ENCODE measurements around the gene ARHGEF4.
"Not testable (repeated sequence)": the region's sequence is repeated elsewhere in the genome, so short reads cannot be mapped to it uniquely, and the experiment has no call there.

The ARHGEF4 gene

DNA sequence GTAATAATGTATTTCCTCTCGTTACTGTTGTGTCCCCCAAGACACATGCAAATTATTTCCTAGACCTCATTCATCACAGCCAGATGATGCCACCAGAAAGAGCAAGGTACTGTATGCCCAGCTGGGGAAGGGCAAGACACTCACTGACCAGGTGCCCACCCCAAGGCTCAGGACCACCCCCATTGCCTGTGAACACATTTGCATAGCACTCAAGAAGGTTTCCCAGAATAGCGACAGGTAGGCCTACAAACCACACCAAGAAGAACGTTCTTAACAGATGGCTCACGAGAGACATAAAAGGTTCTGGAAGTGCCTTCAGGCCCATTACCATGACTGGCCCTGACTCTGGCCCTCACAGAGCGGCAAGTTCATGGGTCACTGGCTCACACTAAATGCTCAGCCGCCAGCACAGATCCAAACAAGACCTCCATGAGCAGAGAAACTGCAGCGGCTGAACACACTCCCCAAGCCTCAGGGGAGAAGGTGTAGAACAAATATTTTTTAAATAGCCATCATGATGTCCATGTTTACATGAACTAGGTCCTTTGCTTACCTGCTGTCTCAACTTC lies 212.5 kb downstream of the ARHGEF4 start:
- DNase-seq (ENCODE audit: low read depth in 3 of 3), result no peak

DNA sequence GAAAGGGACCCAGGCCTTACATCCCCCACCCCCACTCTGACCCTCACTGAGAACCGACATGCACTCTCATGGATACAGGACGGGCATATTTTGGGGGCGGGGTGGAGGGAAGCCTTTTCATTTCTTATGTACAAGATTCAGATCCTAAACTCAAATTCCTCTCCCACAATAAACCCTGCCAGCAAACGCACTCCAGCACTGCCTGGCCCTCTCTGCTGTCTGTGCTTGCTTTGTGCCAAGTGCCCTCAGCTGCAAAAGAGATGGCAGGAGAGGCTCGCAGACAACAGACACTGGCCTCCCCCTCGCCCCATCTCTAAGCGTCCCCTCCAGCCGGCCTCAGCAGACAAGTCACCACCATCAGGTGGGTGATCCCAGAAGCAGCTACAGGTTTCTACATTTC lies 214.2 kb downstream of the ARHGEF4 start:
- no peak for DNase-seq (ENCODE audit: low read depth in 3 of 3)

DNA sequence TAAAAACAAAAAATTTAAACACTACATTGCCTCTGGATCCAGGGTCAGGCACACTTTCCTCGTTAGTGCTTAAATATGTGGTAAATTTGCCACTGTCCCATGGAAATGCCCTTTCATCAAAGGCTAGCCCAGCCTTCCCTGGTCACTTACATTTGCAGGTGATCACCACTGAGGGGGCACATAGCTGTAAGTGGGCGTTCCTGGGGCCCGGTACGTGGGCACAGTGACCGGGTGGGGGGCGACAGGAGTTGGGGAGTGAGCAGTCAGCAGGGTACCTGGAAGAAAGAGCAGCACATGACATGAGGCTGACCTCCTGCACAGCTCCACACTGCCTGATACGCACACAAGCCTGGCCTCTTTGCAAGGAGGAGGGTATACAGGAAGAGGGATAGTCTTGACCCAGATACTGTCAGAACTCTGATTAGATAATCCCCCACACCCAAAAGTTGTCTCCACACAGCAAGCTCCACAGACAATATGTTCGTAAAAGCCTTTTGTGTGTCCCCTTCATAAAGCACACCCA lies 216.1 kb downstream of the ARHGEF4 start:
- no peak for DNase-seq (ENCODE audit: low read depth in 3 of 3)

DNA sequence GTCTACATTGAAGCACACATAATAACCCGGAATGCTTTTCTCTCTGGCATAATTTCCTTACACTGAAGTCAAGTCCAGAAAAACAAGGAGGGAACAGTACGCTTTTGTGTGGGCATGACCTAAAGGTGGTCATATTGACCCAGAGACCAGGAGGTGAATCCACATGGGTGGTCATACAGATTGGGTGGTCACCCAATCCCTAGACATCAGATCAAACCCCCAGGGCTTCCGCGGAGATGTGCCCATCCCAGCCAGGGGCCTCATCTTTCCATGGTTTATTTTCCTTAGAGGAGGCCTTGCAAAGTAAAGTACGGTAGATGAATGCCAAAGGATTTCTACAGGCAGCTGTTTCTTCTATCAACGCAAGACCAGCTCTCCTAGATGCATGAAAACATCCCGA lies 217.8 kb downstream of the ARHGEF4 start:
- no peak for DNase-seq (ENCODE audit: low read depth in 3 of 3)

DNA sequence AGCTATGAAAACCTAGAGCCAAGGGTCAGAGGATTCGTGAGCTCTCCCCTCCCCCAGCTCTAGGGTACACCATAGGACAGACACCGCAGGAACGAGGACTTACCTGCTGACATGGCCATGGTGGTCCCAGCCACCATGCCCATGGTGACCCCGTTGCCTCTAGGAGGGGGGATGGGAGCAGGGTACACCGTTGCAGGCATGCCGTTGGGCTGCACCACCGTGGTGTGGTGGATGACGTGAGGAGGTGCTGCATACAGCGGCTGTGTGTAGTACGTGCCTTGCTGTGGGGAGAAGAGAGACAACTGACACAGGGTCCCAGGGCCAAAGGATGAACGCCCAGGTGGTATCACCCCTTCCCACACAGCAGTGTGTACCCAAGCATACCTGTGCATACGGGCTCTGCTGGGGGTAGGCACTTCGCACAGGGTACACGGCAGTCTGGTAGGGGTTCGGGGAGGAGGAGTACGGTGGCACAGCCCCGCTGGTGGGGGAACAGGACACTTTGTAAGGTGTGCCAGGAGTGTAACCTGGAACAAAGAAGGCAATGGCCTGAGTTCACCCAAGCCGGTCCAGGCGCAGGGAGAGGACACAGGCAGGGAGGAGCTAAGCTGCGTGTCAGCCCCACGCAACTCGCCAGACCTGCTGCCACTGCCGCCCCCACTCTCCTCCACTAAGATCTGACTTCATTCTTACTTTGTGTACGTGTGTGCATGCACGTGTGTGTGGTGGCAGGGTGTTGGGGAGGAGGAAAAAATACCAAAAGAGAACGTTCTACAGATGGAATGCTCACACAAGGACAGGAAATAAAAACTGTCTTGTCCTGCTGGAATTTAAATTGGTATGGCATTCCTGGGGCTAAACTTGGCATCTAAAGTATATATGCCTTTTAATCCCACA lies 218.7 kb downstream of the ARHGEF4 start:
- DNase-seq (ENCODE audit: low read depth in 3 of 3), result no peak

DNA sequence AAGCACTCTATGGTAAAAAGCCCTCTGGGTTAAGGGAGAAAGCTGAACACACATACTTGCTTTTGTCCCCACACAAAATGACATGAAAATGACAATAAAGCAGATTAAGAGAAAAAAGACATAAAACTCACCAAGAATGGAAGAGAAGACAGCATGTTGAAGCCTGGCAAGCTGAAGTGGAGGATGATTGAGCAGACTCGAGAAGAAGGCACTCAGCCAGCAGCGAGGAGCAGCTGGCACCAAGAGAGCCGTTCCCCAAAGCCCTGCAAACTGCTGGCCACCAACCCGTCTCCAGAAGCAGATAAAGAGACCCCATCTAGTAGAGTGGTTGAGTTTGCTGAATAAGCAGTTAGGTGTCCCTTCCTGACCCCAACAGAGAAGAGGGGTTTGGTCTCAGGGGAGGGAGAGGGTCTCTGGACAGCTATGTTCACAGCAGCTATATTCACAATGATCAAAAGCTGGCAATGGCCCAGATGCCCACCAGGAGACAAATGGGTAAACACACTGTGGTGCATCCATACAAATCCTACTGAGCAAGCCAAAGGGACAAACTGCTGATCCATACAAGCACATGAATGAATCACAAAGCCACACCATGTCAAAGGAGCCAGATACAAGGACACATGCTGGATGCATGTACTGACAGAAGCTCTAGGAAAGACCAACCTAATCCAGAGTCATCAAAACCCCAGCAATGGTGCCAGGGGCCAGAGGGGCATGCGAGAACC lies 219.7 kb downstream of the ARHGEF4 start:
- no peak for DNase-seq (ENCODE audit: low read depth in 3 of 3)

DNA sequence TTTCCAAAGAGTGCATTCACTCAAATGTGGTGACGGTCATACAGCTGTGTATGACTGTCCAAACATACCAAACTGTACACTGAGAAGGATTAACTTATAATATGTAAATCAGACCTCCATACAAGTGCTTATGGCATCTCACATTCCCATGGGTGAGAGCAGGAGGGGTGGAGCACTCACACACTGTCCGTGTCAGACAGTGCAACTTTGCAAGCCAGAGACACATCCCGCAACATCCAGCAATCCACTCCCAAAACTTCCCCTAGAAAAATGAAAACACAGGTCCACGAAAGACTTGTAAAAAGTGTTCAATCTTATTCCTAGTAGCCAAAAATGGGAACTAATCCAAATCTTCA lies 220.2 kb downstream of the ARHGEF4 start:
- no peak for DNase-seq (ENCODE audit: low read depth in 3 of 3)

DNA sequence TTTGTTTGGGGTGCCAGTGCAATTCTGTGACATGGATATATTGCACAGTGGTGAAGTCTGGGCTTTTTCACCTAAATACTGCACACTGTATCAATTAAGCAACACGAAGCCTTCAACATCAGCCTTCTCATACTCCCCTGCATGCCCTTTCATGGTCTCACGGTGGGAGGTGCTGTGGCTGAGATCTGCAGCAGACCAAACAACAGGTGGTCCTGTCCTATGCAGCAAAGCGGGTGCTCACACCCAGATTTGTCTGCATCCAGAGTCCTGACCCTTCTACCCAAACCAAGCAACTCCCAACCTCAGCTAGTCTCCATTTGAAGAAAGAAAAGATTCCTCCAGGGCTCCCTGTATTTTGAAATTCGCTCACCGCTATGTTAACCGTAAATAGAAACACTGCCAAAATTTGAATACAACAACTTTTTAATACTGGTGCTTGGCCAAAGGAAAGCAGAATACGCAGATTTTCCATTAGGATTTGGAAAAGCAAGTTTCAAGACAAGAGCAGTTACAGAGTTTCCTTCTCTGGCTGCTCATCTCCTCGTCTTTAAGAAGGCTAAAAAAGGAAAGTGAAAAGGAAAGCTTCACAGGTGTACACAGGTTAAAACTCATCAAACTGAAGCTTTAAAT lies 221.6 kb downstream of the ARHGEF4 start:
- DNase-seq (ENCODE audit: low read depth in 3 of 3), result no peak

DNA sequence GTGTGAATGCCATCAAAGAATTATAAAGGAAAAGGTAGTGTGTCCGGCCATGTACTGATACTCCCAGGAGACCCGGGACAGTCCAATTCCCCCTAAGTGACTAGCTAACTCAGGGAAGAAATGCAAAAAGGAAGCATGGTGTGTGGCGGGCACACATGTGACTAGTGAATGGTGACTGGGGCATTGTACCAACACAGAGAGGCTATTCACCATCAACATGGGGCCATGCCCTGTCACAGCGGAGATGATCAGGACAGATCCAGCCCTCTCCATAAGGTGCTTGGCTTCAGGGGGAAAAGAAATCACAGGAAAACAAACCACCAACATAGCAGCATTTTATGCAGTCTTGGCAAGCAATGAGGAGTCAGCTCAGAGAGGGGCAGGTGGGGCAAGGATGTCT lies 222.2 kb downstream of the ARHGEF4 start:
- no peak for DNase-seq (ENCODE audit: low read depth in 3 of 3)

DNA sequence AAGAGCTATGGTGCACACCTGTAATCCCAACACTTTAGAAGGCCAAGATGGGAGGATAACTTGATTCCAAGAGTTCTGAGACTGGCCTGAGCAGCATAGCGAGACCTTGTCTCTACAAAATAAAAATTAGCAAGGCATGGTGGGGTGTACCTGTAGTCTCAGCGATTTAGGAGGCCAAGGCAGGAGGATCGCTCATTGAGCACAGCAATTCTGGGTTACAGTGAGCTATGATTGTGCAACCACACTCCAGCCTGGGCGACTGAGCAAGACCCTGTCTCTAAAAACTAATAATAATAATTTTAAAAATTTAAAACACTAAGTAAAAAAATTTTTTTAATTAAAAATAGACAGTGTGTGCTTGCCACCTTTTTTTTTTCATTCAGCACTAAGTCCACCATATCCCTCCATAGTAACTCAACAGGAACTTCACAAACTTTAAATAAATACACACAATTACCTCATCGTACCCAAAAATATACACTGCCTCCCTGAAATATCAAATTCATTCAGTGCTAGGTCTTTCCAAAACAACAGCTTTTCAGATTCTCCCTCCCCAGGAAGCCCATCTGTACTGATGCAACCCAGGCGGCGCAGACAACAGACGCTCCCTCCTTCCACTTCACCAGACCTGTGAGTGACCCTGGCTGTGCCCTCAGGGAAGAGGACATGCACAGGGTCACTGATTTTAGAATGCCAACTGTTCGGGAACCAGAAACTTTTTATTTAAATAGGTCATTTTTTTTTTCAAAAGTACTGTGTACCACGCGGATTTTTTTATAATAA lies 227.0 kb downstream of the ARHGEF4 start:
- no peak for DNase-seq (ENCODE audit: low read depth in 3 of 3)

DNA sequence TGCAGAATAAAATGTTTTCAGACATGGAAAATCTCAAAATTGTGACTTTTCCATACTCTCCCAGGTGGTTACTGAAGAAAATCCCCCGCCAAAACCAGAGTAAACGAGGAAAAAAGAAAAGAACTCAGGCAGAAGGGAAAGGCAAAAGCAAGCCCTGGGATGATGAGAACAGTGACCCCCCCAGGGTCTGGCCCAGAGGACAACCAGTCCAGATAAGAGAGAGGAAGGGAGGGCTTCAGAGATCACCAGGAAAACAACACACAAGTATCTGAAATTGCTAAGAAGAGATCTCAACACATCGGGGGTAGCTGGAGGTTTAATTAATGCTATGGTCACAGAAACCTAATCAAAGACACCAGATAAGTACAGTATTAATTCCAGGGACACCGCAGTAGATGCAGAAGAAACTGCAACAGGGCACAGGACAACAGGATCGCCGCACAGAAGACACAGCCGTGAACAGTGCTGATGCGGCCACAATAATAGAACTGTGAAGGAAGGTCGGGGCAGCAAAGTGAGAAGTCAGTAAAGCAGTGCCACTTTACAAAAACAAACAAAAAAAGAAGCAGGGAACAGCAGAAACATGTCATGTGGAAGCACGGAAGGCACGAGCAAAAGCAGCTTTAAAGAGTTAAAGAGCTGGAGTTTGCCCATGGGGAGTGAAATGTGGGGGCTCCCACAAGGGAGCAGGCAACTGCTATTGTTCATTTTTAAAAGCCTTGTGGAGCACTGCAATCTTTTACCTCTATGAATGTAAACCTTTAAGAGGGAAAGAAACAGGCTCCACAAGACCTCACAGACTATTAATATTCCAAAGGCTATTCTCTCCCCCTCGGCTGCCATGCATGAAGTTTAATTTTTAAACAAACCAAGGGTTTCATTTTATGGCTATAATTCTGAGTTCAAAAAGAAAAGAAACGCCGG lies 228.1 kb downstream of the ARHGEF4 start:
- no peak for DNase-seq (ENCODE audit: low read depth in 3 of 3)

DNA sequence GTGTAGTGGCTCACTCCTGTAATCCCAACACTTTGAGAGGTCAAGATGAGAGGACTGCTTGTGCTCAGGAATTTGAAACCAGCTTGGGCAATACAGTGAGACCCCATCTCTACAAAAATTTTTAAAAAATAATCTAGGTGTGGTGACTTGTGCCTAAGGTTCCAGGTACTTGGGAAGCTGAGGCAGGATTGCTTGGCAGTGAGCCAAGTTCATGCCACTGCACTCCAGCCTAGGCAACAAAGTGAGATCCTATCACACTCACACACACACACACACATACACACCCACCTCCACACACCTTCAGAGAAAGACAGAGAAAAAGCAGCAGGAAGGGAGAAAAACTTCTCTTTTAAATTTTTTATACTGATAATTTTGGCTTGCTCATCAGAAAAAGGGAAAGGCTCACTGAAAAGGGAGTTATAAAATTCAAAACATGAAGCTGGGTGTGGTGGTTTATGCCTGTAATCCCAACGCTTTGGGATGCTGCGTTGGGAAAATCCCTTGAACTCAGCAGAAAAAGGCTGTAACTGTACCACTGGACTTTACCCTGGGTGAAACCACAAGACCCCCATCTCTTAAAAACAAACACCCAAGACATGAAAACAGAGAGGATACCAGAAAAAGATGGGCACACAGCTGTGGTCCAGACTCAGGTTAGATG lies 230.9 kb downstream of the ARHGEF4 start:
- DNase-seq (ENCODE audit: low read depth in 3 of 3), result no peak

DNA sequence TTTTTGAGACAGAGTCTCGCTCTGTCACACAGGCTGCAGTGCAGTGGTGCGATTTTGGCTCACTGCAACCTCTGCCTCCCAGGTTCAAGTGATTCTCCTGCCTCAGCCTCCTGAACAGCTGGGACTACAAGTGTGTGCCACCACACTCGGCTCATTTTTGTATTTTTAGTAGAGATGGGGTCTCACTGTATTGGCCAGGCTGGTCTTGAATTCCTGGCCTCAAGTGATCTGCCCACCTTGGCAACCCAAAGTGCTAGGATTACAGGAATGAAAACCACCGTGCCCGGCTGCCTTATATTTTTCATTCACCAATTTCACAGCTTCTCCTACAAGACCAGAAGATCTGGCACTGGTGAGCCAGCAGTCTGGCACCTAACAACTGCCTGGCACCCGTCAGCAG lies 231.5 kb downstream of the ARHGEF4 start:
- DNase-seq (ENCODE audit: low read depth in 3 of 3), result not testable (repeated sequence)

DNA sequence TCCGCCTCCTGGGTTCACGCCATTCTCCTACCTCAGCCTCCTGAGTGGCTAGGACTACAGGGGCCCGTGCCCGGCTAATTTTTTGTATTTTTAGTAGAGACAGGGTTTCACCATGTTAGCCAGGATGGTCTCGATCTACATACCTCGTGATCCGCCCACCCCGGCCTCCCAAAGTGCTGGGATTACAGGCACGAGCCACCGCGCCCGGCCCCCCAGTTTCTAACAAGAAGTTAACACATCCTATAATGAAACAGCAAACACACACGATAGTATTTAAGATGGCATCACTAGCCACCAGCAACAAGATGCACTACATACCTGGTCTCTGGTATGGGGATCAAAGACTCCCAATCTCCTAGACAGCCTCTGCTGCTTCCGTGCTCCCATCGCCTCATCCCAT lies 238.9 kb downstream of the ARHGEF4 start:
- not testable (repeated sequence) for DNase-seq (ENCODE audit: low read depth in 3 of 3)

DNA sequence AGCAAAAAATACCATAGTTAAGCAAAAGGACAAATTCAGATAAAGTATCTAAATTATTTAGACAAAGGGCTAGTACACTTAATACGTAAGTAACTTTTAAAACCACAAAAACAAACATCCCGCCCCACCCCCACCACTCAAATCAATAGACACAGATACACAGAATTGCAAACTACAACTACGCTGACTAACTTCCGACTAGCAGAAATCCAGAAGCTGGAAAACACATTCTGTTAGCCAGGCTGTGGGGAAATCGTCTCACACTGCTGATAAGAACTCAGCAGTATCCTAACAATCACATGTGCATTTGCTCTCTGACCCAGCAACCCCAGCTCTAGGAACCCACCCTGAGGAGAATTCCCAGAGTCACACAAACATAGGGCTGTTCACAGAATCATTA lies 240.0 kb downstream of the ARHGEF4 start:
- DNase-seq (ENCODE audit: low read depth in 3 of 3), result no peak

DNA sequence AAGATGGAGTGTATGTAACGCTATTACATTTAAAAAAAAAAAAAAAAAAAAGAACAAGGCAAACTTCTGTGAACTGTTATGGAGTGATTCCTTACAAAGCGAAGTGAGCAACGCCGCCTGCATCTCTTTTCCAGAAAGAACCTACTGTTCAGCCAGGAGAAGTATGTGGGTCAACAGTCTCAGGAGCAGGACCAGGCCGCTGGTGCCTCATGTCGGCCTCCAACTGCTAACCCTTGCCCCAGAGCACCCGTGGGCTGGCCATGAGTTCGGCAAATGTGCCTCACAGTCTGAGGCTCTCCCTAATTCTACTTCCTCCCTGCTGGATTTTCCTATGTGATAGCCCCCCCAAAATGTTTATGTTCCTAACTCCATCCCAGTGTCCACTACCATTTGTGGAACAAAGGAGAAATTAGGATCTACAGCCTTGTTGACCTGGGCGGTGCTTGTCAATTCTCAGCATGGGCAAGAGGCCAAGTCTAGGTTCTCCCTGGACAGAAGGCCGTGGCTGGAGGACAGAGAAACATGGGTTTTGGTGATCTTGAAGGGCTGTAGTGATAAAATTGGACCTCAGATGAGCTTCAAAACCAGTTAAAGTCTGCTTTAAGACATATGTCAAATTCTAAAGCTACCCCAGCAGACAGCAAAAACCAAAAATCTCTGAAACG lies 240.6 kb downstream of the ARHGEF4 start:
- no peak for DNase-seq (ENCODE audit: low read depth in 3 of 3)

DNA sequence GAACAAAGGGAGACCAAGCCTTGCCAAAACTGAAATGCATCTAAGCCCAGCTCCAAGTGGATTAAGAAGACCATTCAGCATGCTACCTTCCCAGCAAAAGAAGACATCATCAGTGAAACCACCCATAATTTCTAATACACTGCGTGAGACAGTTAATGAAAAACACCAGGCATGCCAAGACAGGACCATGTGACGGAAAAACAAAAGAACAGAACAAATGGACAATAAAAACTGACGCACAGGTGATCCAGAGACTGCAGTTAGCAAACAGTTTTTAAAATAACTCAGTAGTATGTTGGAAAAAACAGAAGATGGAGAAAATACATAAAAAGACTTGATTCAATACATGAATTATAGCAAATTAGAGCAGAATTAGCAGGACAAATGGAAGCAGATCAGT lies 241.3 kb downstream of the ARHGEF4 start:
- DNase-seq (ENCODE audit: low read depth in 3 of 3), result no peak

DNA sequence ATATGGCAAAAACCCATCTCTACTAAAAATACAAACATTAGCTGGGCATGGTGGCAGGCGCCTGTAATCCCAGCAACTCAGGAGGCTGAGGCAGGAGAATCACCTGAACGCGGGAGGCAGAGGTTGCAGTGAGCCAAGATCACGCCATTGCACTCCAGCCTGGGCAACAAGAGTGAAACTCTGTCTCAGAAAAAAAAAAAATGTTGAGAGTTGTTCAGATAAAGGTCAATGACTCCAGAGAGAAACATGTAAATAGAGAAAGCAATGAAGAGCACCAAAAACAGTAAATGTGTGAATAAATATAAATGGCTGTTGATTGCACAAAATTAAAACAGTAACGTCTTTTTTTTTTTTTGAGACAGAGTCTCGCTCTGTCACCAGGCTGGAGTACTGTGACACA lies 243.2 kb downstream of the ARHGEF4 start:
- not testable (repeated sequence) for DNase-seq (ENCODE audit: low read depth in 3 of 3)

DNA sequence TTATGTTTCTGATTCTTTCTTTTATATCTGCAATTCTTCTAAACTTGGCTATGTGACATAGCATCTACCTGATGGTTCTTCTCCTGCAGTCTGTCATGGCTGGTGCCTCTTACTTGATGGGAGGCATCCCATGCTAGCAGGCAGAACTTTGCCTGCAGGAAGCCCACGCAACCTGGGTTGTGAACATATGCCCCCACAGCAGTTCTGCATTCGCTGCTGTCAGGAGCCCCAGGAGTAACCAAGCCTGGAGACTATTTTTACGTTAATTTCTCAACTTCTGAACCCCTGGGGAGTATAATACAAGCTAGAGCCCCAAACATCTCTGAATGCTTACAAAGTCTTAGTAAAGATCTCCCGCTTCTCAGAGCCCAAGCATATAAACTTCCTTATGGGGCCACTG lies 244.5 kb downstream of the ARHGEF4 start:
- no peak for DNase-seq (ENCODE audit: low read depth in 3 of 3)

All from stimulated activated CD4-positive, alpha-beta T cell treated with anti-CD3 and anti-CD28 coated beads, TNF-alpha, amount 100 ng/mL, for 4 hours (primary cell).